HCT116 (cell line): ENCODE measurements around the gene PPP2R3C. TPM values are rescaled to one million over a fixed set of nuclear protein-coding genes. Genes with fewer than 3 reads are reported as not detected.
"Not testable (repeated sequence)": the region's sequence is repeated elsewhere in the genome, so short reads cannot be mapped to it uniquely, and the experiment has no call there.

Experiments
- ATAC-seq: fragments of 200-7000 bp; cut with Tn5 transposase; 2 replicates; pipeline ENCODE4 v1.9.1; 2020; ENCODE audit warnings: mild to moderate bottlenecking, moderate library complexity
- BruUV-seq: library from RNA; stranded (reverse); fragments of 400-500 nt; replicated peaks from 2 replicates; lab custom pipeline; 2021; lab: Mats Ljungman, UMichigan
- CTCF ChIA-PET: fragments of 300-600 bp; sonication (Branson Sonifier 250); formaldehyde crosslinking; loops from one replicate; lab custom pipeline; 2021; ENCODE audit warnings: antibody characterized with exemption; lab: Charles Lee
- POLR2A ChIA-PET: fragments of 300-600, 350-600 bp; sonication (Branson Sonifier 250); formaldehyde crosslinking; loops from one replicate; lab custom pipeline; 2021; ENCODE audit warnings: antibody characterized with exemption; lab: Charles Lee
- RAD21 ChIA-PET, 2 experiments: fragments of 300-600 bp; sonication (Branson Sonifier 250); formaldehyde crosslinking; loops; one replicate each; lab custom pipeline; 2023; ENCODE audit warnings: low total read pairs in 2 of 2; ENCODE audit not compliant: uncharacterized antibody in 2 of 2, unreplicated experiment in 2 of 2, low non-redundant PET in 1 of 2; lab: Charles Lee
- DNase-seq: peaks from one replicate; pipeline ENCODE4 v3.0.0-alpha.2; 2010; ENCODE audit warnings: low read depth, low spot score
- H2AFZ ChIP-seq: fragments of 200-600 bp; shearing (Covaris generic), sonication (generic); 2 replicates; pipeline ENCODE4 v1.6.1; 2017; ENCODE audit warnings: low read depth, mixed run types, mixed read lengths, antibody characterized with exemption, low read length; ENCODE audit not compliant: poor library complexity, severe bottlenecking
- H3K27ac ChIP-seq: 2 replicates; pipeline ENCODE4 v1.5.1; 2012; ENCODE audit warnings: low read depth, low read length
- H3K27me3 ChIP-seq: fragments of 200-600 bp; sonication (generic); 2 replicates; pipeline ENCODE4 v1.6.1; 2016; ENCODE audit warnings: mixed run types, low read length, mixed read lengths; ENCODE audit not compliant: insufficient read depth
- H3K36me3 ChIP-seq, 2 experiments: fragments of 200-500 bp in 1 of 2; fragments of 200-600 bp in 1 of 2; sonication (Bioruptor generic) in 1 of 2; sonication (generic) in 1 of 2; 2 replicates each; pipeline versions ENCODE4 v1.5.1 to v1.6.1; 2014 to 2016; ENCODE audit warnings: low read length in 2 of 2, inconsistent platforms in 1 of 2, mixed read lengths in 1 of 2, mixed run types in 1 of 2; ENCODE audit not compliant: insufficient read depth in 2 of 2, control insufficient read depth in 1 of 2
- H3K4me1 ChIP-seq, 2 experiments: fragments of 200-600 bp in 1 of 2; sonication (generic) in 1 of 2; 2 replicates each; pipeline versions ENCODE4 v1.5.1 to v1.6.1; 2012 to 2017; ENCODE audit warnings: low read length in 2 of 2, inconsistent platforms in 1 of 2, mild to moderate bottlenecking in 1 of 2, mixed read lengths in 1 of 2, mixed run types in 1 of 2, moderate library complexity in 1 of 2; ENCODE audit not compliant: insufficient read depth in 2 of 2, control insufficient read depth in 1 of 2
- H3K4me2 ChIP-seq: fragments of 200-600 bp; sonication (generic); 2 replicates; pipeline ENCODE4 v1.6.1; 2017; ENCODE audit warnings: mixed run types, low read length, mixed read lengths
- H3K4me3 ChIP-seq, 2 experiments: fragments of 200-600 bp in 1 of 2; sonication (generic) in 1 of 2; replicated peaks in 1 of 2; 2 replicates each; pipeline ENCODE4 v1.5.1; 2011 to 2016; ENCODE audit warnings: low read length in 2 of 2, control low read depth in 1 of 2, low read depth in 1 of 2, mild to moderate bottlenecking in 1 of 2, mixed read lengths in 1 of 2, mixed run types in 1 of 2
- H3K79me2 ChIP-seq: fragments of 200-600 bp; sonication (generic); 2 replicates; pipeline ENCODE4 v1.6.1; 2017; ENCODE audit warnings: mild to moderate bottlenecking, mixed run types, low read length, moderate library complexity, mixed read lengths; ENCODE audit not compliant: insufficient read depth
- H3K9ac ChIP-seq: fragments of 200-600 bp; sonication (generic); 2 replicates; pipeline ENCODE4 v1.6.1; 2016; ENCODE audit warnings: low read length, mixed read lengths
- H3K9me2 ChIP-seq: fragments of 200-600 bp; sonication (generic), shearing (Covaris generic); 2 replicates; pipeline ENCODE4 v1.6.1; 2017; ENCODE audit warnings: mixed run types, mild to moderate bottlenecking, moderate library complexity; ENCODE audit not compliant: insufficient read depth
- H3K9me3 ChIP-seq, 2 experiments: fragments of 200-500 bp in 1 of 2; fragments of 200-600 bp in 1 of 2; sonication (Bioruptor generic) in 1 of 2; sonication (generic) in 1 of 2; 2 replicates each; pipeline ENCODE4 v1.6.1; 2014 to 2017; ENCODE audit warnings: low read length in 2 of 2, mixed read lengths in 2 of 2, inconsistent platforms in 1 of 2, low read depth in 1 of 2, mild to moderate bottlenecking in 1 of 2, mixed run types in 1 of 2, moderate library complexity in 1 of 2; ENCODE audit not compliant: control insufficient read depth in 1 of 2, insufficient read depth in 1 of 2
- H4K20me1 ChIP-seq: fragments of 200-600 bp; sonication (generic), shearing (Covaris generic); 2 replicates; pipeline ENCODE4 v1.6.1; 2017; ENCODE audit warnings: mixed run types, mild to moderate bottlenecking, moderate library complexity; ENCODE audit not compliant: insufficient read depth
- CBX3 ChIP-seq: IDR thresholded peaks from 2 replicates; pipeline ENCODE4 v1.6.1; 2012; ENCODE audit warnings: low read depth
- EGR1 ChIP-seq: IDR thresholded peaks from 2 replicates; pipeline ENCODE4 v1.6.1; 2012; ENCODE audit warnings: low read depth
- SRF ChIP-seq: IDR thresholded peaks from 2 replicates; pipeline ENCODE4 v1.6.1; 2012; ENCODE audit warnings: low read depth
- ZFX ChIP-seq: fragments of 450-650 bp; IDR thresholded peaks from 2 replicates; pipeline ENCODE4 v1.6.1; 2017
- intact Hi-C: fragments of 100-400 bp; cut with micrococcal nuclease; formaldehyde crosslinking; loops from 2 replicates; pipeline ENCODE4 v1.10.0; 2022
- total RNA-seq: library from RNA; stranded (reverse); gene quantifications from one replicate; pipeline ENCODE4 v1.2.1, GENCODE V29; 2021; ENCODE audit not compliant: unreplicated experiment
- TF ChIP-seq, protein P1 (sequence below): IDR thresholded peaks from 2 replicates; pipeline ENCODE4 v1.6.1; 2011; ENCODE audit warnings: mild to moderate bottlenecking, low read length, moderate library complexity; ENCODE audit not compliant: insufficient replicate concordance; ENCODE audit errors: extremely low read depth

The PPP2R3C gene
- total RNA-seq, 1 experiment from 2014 or later, result 14.1 TPM

- ATAC-seq (no peak), DNase-seq (no peak)
- Histone ChIP-seq H3K27ac (no peak overlapping the region), H3K9me2 (no peaks in the 10 kb centered on the region), H4K20me1 (no peaks in the 10 kb centered on the region), H3K4me1 (peaks cover 0 to 2% of the 10 kb centered on the region in 2 experiments; a peak in 1 of 4 replicates), H3K36me3 (no peaks in the 10 kb centered on the region), H3K4me2 (no peak overlapping the region), H3K79me2 (no peaks in the 10 kb centered on the region), H3K9ac (no peak overlapping the region), H3K4me3 (no peak overlapping the region), H3K9me3 (no peaks in the 10 kb centered on the region), H2AFZ (no peak overlapping the region), H3K27me3 (no peaks in the 10 kb centered on the region)
- CTCF ChIA-PET, result no interaction called here
- POLR2A ChIA-PET, result interaction anchor here (1.7 kb wide), 1 partner anchor 249 kb away, joined by 4 read pairs; no protein-coding TSS in a partner anchor
- TF ChIP-seq ZFX (no peak), CBX3 (no peak), EGR1 (no peak), SRF (no peak)
- TF ChIP-seq, protein P1, sequence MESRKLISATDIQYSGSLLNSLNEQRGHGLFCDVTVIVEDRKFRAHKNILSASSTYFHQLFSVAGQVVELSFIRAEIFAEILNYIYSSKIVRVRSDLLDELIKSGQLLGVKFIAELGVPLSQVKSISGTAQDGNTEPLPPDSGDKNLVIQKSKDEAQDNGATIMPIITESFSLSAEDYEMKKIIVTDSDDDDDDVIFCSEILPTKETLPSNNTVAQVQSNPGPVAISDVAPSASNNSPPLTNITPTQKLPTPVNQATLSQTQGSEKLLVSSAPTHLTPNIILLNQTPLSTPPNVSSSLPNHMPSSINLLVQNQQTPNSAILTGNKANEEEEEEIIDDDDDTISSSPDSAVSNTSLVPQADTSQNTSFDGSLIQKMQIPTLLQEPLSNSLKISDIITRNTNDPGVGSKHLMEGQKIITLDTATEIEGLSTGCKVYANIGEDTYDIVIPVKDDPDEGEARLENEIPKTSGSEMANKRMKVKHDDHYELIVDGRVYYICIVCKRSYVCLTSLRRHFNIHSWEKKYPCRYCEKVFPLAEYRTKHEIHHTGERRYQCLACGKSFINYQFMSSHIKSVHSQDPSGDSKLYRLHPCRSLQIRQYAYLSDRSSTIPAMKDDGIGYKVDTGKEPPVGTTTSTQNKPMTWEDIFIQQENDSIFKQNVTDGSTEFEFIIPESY, result no peak
- no TSS peak for BruUV-seq
- RAD21 ChIA-PET, result no interaction called here
- intact Hi-C loops, result no loop called here
Measured at GRCh38 chr14:35154016-35154415, 32.2 kb upstream of the PPP2R3C start.

GRCh38 chr14:35152531-35152930 is 30.7 kb upstream of the PPP2R3C start:
- H4K20me1 ChIP-seq, H3K79me2 ChIP-seq, CTCF ChIA-PET: not testable (repeated sequence)

More at GRCh38 chr14:35152531-35152930, 30.7 kb upstream of the PPP2R3C start:
- H3K4me2 ChIP-seq, DNase-seq, RAD21 ChIA-PET, ATAC-seq, intact Hi-C loops, H3K9ac ChIP-seq, H3K9me3 ChIP-seq, H3K27ac ChIP-seq, POLR2A ChIA-PET, H2AFZ ChIP-seq, H3K9me2 ChIP-seq, H3K4me3 ChIP-seq, BruUV-seq, H3K36me3 ChIP-seq, H3K27me3 ChIP-seq, H3K4me1 ChIP-seq: not testable (repeated sequence)
